ENCODE data around the gene TTC13.
"Not testable (repeated sequence)": the region's sequence is repeated elsewhere in the genome, so short reads cannot be mapped to it uniquely, and the experiment has no call there.

TTC13 gene

GRCh38 chr1:230985711-230986110 lies 7.0 kb upstream of the TTC13 start:
- DNase-seq = no peak

DNA sequence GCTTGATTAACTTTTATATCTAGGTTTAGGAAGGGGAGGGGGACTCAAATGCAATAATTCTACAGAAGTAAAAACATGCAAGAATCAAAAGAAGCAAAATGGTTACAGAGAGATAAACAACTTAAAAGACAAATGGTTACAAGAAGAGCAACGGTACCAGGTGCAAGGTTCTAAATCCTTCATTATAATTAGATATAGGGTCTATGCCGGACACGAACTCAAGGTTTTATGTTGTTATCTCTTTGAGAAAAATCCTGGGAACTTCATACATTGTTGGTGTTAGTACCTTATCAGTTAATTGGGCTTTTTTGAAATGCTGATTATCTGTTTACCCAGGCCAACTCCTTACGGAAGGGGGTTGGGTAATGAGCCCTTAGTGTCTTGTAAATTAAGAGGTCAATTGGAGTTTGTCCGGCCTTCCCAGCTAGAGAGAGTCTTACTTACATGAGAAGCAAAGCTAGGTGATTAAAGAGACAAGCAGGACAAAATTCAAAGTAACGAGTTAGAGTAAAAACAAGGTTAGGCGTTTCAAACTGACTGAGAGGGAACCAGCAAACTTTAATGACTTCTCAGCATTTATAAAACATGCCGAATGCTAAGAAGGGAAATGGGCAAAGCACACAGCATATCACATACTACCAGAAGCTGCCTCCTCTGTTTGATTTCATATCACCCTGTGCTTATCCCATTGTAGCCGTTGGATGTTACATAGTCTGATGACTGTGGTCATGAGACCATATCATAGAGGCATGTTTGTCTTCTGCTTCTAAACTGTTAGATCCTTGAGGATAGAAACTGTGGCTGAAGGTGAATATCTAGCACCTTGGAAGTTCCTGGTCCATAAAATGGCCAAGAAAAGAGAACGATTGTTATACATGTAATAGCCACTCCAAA lies 6.2 kb upstream of the TTC13 start:
- DNase-seq = not testable (repeated sequence)

- DNase-seq = no peak
Observed at GRCh38 chr1:230983811-230984210, 5.2 kb upstream of the TTC13 start.

DNA sequence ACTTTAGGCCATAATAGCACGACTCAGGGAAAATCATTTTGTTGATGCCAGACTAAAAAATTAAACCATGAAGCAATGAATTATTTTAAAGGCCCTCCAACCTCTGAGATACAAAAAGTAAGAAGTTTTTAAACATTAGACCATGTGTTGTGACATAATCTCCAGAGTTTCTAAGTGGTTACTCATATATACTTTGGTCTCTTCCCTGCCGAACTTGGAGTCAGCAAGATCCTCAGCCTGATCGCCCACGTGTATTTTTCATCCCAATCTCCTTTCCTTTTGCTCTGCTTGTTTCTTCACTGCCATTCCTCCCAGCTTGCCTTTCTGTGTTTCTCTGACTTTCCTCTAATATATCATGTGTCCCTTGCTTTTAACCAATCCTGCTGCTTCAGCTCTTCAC lies 4.0 kb upstream of the TTC13 start:
- DNase-seq = no peak

- DNase-seq = no peak
Observed at GRCh38 chr1:230979952-230980351, 1.3 kb upstream of the TTC13 start.

GRCh38 chr1:230979389-230979716 lies 692 bp upstream of the TTC13 start:
- no peak for DNase-seq

GRCh38 chr1:230977761-230978490 lies 735 bp downstream of the TTC13 start:
- peak; percentile 38 for DNase-seq

DNA sequence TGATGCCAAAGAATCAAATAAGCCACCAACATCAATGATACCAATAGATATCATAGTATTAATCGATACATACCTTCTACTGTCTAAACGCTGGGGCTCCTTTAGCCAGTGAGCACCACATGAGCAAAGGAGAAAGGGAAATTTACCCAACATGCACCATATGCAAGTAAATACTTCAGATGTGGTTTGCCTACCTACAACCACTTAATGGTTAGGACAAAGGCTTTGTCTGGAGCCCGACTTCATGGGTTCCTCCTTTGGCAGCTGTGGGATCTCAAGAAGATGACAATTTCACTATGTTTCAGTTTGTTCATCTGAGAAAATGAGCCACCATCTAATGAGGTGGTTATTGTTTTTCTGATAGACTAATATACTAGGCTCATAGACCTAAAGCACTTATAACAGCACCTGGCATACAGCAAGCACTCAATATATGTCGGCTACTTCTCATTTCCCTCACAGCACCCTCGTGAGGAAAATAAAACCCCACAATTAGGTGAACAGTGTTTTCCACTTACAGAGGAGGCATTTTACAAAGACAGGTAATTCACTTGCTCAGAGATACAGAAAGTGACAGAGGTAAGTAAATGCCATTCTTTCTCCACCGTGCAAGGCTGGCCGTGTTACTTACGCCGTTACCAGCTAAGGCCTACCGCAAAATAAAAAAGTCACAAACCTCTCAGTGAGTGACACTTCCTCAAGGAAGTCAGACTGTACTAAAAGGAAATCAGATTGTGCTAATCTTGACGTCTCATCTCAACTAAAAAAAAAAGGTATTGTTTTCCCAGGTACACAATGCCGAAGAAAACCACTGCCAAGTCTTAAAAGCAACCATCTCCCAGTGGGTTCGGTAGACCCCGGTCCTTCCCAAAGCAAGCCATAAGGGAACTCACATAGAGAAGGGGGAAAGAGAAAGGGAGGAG lies 1.6 kb downstream of the TTC13 start:
- DNase-seq = peak; percentile 22

DNA sequence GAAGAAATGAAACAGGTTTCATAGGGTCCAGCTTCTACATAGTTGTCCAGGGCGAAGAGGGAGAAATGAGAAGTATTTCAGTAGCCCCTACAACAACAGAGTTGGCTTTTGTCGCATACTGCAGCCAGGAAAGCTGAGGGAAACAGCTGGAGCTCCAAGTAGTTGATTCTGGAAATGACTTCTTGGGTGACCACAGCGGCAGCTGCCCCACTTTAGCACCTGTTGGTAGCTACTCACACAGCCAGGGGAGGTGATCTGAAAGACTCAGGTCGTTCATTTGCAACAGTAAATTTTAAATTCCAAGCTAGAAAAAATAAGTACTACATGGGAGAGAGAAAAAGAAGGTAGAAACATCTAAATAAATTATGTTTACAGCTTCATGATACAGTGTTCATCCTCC lies 2.3 kb downstream of the TTC13 start:
- DNase-seq = no peak

DNA sequence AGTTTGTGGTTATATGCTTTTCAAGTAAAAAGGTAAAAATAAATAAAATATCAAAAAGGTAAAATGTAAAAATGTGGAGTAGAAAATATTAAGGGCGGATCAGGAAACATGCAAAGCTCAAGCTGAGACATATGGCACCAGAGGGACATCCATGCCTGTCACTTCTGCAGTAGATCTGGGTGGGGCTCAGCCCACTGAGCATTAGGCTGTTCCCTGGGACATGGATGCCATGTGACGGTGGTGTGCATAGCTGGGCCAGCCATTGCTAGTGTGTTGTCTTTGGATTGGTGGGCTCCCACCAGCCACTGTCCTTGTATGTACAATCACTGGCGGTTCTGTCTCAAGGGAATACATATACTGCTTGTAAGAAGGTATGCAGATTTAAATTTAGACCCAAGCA lies 3.0 kb downstream of the TTC13 start:
- DNase-seq = no peak

DNA sequence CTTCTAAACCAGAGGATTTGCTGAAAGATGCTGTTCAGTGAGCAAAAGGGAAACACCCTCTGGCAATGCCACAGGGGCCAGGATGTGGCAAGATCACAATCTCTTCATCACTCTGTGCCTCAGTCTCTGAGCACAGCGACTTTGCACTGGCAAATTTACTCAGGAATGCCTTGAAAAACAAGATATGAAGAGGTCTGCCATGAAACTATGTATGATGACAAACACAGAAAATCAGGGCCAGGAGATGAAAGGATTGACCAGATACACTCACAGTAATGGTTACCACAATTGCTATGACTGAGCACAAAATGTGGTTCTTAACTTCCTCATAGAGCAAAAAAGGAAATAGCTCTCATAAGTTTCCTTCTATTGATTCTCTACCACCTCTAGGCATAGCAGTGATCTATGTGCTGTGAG lies 5.8 kb downstream of the TTC13 start:
- DNase-seq = peak; percentile 55

- no peak for DNase-seq
Observed at GRCh38 chr1:230971771-230972170, 6.9 kb downstream of the TTC13 start.

DNA sequence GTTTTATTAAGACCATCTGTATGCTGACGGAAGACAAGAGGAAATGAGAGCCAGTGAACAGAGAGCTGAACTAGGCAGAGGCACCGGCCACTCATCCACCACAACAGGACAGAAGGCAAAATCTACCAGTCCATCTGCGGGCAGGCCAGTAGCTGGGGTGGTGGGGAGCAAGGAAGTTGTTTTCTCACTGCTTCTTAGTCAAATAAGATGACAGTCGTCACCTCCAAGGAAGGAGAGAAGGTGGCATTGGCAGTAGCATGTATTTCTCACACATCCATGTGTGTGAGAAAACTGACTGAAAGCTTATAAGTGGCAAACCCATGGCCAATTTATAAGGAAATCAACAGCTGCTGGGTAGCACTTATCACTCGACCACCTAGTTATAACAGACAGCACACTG lies 8.2 kb downstream of the TTC13 start:
- no peak for DNase-seq

GRCh38 chr1:230966358-230966873 lies 12.2 kb downstream of the TTC13 start:
- no peak for DNase-seq

DNA sequence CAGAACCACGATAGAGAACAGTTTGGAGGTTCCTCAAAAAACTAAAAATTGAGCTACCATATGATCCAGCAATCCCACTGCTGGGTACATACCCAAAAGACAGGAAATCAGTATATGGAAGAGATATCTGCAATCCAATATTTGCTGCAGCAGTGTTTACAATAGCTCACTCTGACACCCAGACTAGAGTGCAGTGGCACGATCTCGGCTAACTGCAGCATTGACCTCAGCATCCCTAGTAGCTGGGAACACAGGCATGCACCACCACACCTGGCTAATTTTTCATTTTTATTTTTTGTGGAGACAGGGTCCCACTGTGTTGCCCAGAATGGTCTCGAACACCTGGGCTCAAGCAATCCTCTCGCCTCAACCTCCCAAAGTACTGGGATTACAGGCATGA lies 13.1 kb downstream of the TTC13 start:
- no peak for DNase-seq

- no peak for DNase-seq
Observed at GRCh38 chr1:230964896-230965295, 13.8 kb downstream of the TTC13 start.

- DNase-seq = no peak
Observed at GRCh38 chr1:230958370-230958769, 20.3 kb downstream of the TTC13 start.

DNA sequence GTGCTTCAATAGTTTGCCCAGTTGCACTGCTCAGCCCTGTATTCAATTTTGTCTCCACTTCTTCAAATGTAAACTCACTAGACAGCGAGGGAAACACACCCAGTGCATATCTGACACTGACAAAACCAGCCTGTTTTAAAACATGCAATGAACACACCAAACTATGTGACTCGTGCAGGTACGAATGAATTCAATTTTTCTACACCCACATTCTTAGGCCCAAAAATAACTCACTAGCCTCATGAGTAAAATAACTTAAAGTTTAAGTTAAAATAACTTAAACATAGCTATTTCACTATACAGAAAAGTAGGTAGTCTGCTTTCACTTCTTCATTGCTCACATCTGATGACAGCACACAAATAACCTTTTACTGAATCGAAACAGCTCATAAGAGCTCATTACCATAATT lies 21.1 kb downstream of the TTC13 start:
- no peak for DNase-seq

- no peak for DNase-seq
Observed at GRCh38 chr1:230950404-230950803, 28.3 kb downstream of the TTC13 start.

GRCh38 chr1:230948903-230949302 lies 29.8 kb downstream of the TTC13 start:
- no peak for DNase-seq

DNA sequence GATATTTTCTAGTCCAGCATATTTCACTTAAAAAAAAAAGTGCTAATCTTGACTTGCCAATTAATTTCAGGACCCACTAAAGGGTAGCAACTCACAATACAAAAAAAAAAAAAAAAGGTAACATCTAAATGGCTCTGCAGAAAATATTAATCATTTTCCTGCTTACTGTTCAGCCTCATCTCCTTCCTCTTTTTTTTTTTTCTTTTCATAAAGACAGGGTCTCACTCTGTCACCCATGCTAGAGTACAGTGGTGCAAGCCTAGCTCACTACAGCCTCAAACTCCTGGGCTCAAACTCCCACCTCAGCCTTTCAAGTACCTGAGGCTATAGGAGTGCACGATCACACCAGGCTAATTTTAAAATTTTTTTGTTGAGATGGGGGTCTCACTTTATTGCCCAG lies 30.4 kb downstream of the TTC13 start:
- DNase-seq = no peak

DNA sequence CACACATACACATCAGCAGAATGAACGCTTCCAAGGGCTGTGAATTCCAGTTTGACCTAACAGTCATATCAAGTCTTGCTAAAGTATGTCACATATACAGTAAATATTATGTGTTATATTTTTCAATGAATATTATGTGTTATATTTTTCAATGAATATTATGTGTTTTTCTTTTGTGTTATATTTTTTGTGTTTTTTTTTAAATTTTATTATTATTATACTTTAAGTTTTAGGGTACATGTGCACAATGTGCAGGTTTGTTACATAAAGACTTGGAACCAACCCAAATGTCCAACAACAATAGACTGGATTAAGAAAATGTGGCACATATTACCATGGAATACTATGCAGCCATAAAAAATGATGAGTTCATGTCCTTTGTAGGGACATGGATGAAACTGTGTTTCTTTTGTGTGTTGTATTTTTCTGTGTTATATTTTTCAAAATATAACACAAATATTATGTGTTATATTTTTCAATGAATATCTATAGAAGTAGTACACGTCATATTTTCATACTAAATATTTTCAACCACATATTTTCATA lies 35.5 kb downstream of the TTC13 start:
- DNase-seq = no peak

GRCh38 chr1:230940848-230941247 lies 37.8 kb downstream of the TTC13 start:
- DNase-seq = no peak
